Measurements from ENCODE around the gene CD72.

The CD72 gene

DNA sequence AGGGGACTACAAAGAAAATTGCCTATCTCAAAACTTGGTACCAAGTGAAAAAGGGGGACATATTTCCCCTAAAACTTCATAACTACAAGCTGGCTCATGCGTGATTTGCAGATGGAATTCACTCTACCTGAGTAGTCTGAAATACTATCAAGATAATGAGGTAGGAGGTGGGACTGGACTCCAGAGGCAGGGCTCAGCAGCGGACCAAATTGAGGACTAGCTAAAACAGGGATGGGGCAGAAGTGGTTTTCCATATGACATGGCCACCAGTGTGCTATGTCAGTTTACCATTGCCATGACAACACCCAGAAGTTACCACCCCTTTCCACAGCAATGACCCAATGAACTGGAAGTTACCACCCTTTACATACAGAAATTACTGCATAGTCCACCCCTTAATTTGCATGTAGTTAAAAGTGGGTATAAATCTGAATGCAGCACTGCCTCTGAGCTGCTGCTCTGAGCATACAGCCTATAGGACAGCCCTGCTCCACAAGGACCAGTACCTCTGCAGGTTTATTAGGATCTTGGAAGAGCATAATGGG is 43.6 kb downstream of the CD72 start:
- TF ChIP-seq, protein P1, sequence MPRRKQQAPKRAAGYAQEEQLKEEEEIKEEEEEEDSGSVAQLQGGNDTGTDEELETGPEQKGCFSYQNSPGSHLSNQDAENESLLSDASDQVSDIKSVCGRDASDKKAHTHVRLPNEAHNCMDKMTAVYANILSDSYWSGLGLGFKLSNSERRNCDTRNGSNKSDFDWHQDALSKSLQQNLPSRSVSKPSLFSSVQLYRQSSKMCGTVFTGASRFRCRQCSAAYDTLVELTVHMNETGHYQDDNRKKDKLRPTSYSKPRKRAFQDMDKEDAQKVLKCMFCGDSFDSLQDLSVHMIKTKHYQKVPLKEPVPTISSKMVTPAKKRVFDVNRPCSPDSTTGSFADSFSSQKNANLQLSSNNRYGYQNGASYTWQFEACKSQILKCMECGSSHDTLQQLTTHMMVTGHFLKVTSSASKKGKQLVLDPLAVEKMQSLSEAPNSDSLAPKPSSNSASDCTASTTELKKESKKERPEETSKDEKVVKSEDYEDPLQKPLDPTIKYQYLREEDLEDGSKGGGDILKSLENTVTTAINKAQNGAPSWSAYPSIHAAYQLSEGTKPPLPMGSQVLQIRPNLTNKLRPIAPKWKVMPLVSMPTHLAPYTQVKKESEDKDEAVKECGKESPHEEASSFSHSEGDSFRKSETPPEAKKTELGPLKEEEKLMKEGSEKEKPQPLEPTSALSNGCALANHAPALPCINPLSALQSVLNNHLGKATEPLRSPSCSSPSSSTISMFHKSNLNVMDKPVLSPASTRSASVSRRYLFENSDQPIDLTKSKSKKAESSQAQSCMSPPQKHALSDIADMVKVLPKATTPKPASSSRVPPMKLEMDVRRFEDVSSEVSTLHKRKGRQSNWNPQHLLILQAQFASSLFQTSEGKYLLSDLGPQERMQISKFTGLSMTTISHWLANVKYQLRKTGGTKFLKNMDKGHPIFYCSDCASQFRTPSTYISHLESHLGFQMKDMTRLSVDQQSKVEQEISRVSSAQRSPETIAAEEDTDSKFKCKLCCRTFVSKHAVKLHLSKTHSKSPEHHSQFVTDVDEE (CRISPR knock-in tag; IDR thresholded peaks at IDR 0.05) = no peak
- TF ChIP-seq RARB (CRISPR knock-in tag; IDR thresholded peaks at IDR 0.05) = no peak
- TF ChIP-seq TCF4 (CRISPR knock-in tag; IDR thresholded peaks at IDR 0.05; ENCODE audit: borderline replicate concordance) = no peak
- TF ChIP-seq ZFP3 (CRISPR knock-in tag; IDR thresholded peaks at IDR 0.05) = no peak
- no peak for TF ChIP-seq ZFP30 (CRISPR knock-in tag; IDR thresholded peaks at IDR 0.05)
- TF ChIP-seq ISL1 (CRISPR knock-in tag; IDR thresholded peaks at IDR 0.05) = no peak
- TF ChIP-seq ARNTL (CRISPR knock-in tag; IDR thresholded peaks at IDR 0.05; ENCODE audit: borderline replicate concordance, low read depth) = no peak
- no peak for ATAC-seq

DNA sequence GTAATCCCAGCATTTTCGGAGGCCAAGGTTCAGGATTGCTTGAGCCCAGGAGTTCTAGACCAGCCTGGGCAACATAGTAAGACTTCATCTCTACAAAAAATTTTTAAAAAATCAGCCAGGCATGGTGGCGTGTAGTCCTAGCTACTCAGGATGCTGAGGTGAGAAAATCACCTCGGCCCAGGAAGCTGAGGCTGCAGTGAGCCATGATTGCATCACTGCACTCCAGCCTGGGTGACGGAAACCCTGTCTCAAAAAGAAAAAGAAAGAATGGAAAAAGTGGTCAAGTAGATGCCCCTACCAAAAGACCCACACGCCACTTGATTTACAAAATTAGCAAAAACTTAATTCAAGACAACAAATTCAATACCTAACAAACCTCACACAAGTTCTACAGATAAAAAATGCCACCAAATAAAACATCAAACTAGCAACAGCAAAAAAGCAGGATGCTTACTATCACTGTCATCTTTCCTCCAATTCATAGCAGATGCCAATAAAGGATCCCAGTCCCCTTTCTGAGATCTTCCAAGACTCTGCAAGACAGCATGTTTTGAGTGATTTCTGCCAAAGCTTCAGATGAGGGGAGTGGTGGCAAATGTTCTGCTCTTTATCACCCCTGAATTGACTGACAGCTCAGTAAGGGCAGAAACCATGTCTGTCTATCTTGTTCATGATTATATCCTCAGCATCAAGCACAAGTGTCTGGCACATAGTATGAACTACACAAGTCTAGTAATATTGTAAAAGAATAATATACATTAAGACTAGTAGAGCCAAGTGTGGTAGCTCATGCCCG is 47.3 kb downstream of the CD72 start:
- no peak for ATAC-seq

DNA sequence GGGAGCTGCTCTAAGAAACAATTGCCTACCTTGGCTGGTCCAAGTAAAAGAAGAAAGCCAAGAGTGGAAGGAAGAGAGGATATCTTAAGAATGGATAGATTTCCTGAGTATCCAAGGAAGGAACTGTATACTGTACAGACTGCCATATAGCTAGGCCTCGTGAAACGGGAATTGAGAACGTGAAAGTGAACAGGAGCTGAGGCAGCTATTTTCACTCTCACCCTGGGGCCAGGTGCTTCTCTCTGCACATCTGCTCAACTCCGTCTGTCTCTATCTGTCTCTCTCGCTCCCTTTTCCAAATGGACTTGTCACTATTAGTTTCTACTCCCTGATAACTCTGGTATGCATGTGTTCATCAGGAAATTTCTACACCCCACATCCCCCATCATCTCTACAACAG is 49.0 kb downstream of the CD72 start:
- TF ChIP-seq ZC3H10 (CRISPR knock-in tag; IDR thresholded peaks at IDR 0.05) = no peak
- TF ChIP-seq ZNF565 (CRISPR knock-in tag; conservative IDR thresholded peaks at IDR 0.05; ENCODE audit: low read depth) = no peak
- TF ChIP-seq ZNF70 (CRISPR knock-in tag; IDR thresholded peaks at IDR 0.05) = no peak
- no peak for TF ChIP-seq TOX (CRISPR knock-in tag; IDR thresholded peaks at IDR 0.05; ENCODE audit: borderline replicate concordance)
- no peak for TF ChIP-seq GLIS3 (CRISPR knock-in tag; IDR thresholded peaks at IDR 0.05)

More for the DNA sequence above, 47.3 kb downstream of the CD72 start:
- TF ChIP-seq BACH2 (CRISPR knock-in tag; IDR thresholded peaks at IDR 0.05; ENCODE audit: borderline replicate concordance) (no peak), GLIS3 (CRISPR knock-in tag; IDR thresholded peaks at IDR 0.05) (no peak), ISL1 (CRISPR knock-in tag; IDR thresholded peaks at IDR 0.05) (no peak), ZNF8 (CRISPR knock-in tag; IDR thresholded peaks at IDR 0.05) (no peak), RARB (CRISPR knock-in tag; IDR thresholded peaks at IDR 0.05) (no peak), ESRRG (CRISPR knock-in tag; IDR thresholded peaks at IDR 0.05) (no peak)
- TF ChIP-seq, protein P2, sequence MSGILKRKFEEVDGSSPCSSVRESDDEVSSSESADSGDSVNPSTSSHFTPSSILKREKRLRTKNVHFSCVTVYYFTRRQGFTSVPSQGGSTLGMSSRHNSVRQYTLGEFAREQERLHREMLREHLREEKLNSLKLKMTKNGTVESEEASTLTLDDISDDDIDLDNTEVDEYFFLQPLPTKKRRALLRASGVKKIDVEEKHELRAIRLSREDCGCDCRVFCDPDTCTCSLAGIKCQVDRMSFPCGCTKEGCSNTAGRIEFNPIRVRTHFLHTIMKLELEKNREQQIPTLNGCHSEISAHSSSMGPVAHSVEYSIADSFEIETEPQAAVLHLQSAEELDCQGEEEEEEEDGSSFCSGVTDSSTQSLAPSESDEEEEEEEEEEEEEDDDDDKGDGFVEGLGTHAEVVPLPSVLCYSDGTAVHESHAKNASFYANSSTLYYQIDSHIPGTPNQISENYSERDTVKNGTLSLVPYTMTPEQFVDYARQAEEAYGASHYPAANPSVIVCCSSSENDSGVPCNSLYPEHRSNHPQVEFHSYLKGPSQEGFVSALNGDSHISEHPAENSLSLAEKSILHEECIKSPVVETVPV (CRISPR knock-in tag; IDR thresholded peaks at IDR 0.05) = no peak

DNA sequence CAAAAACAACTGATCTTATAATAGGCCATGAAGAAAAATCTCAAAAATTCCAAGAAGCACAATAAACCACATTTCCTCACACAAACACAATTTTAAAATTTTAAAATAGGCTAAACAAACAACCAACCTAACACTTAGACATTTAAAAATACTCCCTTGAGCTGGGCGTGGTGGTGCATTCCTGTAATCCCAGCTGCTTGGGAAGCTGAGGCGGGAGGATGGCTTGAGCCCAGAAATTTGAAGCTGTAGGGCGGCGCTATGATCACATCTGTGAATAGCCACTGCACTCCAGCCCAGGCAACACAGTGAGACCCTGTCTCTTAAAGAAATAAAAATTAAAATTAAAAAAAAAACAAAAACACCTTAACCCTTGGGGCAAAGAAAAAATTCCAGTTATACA is 50.0 kb downstream of the CD72 start:
- TF ChIP-seq OSR1 (CRISPR knock-in tag; IDR thresholded peaks at IDR 0.05) (no peak), ZNF565 (CRISPR knock-in tag; conservative IDR thresholded peaks at IDR 0.05; ENCODE audit: low read depth) (no peak), ARNTL (CRISPR knock-in tag; IDR thresholded peaks at IDR 0.05; ENCODE audit: borderline replicate concordance, low read depth) (no peak), RARB (CRISPR knock-in tag; IDR thresholded peaks at IDR 0.05) (no peak), BACH2 (CRISPR knock-in tag; IDR thresholded peaks at IDR 0.05; ENCODE audit: borderline replicate concordance) (no peak), CSDC2 (CRISPR knock-in tag; IDR thresholded peaks at IDR 0.05) (no peak), ZNF8 (CRISPR knock-in tag; IDR thresholded peaks at IDR 0.05) (no peak), TOX (CRISPR knock-in tag; IDR thresholded peaks at IDR 0.05; ENCODE audit: borderline replicate concordance) (no peak), TCF4 (CRISPR knock-in tag; IDR thresholded peaks at IDR 0.05; ENCODE audit: borderline replicate concordance) (no peak), PPARA (CRISPR knock-in tag; IDR thresholded peaks at IDR 0.05; ENCODE audit: borderline replicate concordance) (no peak)
- TF ChIP-seq, protein P2 (CRISPR knock-in tag; IDR thresholded peaks at IDR 0.05) = no peak
- TF ChIP-seq, protein P1 (CRISPR knock-in tag; IDR thresholded peaks at IDR 0.05) = no peak
- TF ChIP-seq, protein P3, sequence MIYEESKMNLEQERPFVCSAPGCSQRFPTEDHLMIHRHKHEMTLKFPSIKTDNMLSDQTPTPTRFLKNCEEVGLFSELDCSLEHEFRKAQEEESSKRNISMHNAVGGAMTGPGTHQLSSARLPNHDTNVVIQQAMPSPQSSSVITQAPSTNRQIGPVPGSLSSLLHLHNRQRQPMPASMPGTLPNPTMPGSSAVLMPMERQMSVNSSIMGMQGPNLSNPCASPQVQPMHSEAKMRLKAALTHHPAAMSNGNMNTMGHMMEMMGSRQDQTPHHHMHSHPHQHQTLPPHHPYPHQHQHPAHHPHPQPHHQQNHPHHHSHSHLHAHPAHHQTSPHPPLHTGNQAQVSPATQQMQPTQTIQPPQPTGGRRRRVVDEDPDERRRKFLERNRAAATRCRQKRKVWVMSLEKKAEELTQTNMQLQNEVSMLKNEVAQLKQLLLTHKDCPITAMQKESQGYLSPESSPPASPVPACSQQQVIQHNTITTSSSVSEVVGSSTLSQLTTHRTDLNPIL (CRISPR knock-in tag; IDR thresholded peaks at IDR 0.05; ENCODE audit: low read depth) = no peak
- no peak for ATAC-seq

More for the DNA sequence above, 49.0 kb downstream of the CD72 start:
- no peak for ATAC-seq

All from SK-N-SH treated with all-trans-retinoic acid at 6 μM for 48 hours (cell line).